ENCODE measurements around the gene QKI.

DNA sequence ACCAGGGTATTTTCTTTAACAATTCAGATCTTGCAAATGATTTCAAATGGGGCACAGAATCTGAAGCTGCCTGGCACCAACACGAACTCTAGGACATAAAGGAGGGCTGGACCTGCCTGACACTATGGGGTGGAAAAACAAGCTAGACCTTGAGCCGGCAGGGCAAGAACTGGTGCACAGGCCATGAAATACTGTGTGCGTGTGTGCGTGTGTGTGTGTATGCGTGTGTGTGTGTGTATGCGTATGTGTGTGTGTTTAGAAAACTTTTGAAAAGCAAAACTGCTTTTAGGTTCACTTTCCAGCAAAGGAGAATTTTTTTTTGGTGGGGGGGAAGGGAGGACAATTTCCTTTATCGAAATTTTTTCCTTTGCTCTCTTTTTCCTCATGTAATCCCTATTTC, 11.9 kb upstream of the QKI start:
- TF ChIP-seq, protein P1, sequence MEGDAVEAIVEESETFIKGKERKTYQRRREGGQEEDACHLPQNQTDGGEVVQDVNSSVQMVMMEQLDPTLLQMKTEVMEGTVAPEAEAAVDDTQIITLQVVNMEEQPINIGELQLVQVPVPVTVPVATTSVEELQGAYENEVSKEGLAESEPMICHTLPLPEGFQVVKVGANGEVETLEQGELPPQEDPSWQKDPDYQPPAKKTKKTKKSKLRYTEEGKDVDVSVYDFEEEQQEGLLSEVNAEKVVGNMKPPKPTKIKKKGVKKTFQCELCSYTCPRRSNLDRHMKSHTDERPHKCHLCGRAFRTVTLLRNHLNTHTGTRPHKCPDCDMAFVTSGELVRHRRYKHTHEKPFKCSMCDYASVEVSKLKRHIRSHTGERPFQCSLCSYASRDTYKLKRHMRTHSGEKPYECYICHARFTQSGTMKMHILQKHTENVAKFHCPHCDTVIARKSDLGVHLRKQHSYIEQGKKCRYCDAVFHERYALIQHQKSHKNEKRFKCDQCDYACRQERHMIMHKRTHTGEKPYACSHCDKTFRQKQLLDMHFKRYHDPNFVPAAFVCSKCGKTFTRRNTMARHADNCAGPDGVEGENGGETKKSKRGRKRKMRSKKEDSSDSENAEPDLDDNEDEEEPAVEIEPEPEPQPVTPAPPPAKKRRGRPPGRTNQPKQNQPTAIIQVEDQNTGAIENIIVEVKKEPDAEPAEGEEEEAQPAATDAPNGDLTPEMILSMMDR (IDR thresholded peaks at IDR 0.05), result no peak
- no peak for TF ChIP-seq POLR2A (IDR thresholded peaks at IDR 0.05)

Measured in lower leg skin (tissue), 3 donors.